Dermis blood vessel endothelial cell (primary cell): Measurements from ENCODE around the gene DHCR7. TPM values are rescaled to one million over a fixed set of nuclear protein-coding genes. Genes with fewer than 3 reads are reported as not detected.
A peak's percentile ranks its signal among the peaks of the same experiment; 100 is the strongest.

ENCODE experiments used
- DNase-seq: peaks from one replicate; pipeline ENCODE4 v3.0.0; 2010
- total RNA-seq: library from RNA; depleted of rRNA; stranded (reverse); fragments of >200 nt; gene quantifications from 2 replicates; pipeline ENCODE4 v1.2.3, GENCODE V29; 2014

Gene DHCR7
- total RNA-seq, 1 donor from 2014 or later = 41.9 TPM

DNA sequence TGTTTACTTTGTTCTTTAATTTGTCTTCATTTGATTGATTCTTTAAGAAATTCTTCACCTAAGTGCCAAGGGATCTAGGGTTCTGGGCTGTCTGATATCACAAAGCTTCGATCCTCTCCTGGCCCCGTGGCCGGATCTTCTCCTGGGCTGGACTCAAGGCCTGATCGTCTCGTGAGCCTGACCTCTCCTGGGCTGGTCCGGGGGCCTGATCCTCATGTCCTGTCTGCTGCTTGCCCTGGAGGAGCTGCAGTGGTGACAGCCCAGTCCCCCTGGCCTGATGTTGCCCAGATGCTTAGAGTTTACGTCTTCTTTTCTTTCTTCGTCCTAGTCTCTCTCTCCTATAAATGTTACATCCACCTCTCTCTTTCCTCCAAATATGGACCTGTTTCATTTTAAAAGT is 8.1 kb upstream of the DHCR7 start:
- no peak for DNase-seq

DNA sequence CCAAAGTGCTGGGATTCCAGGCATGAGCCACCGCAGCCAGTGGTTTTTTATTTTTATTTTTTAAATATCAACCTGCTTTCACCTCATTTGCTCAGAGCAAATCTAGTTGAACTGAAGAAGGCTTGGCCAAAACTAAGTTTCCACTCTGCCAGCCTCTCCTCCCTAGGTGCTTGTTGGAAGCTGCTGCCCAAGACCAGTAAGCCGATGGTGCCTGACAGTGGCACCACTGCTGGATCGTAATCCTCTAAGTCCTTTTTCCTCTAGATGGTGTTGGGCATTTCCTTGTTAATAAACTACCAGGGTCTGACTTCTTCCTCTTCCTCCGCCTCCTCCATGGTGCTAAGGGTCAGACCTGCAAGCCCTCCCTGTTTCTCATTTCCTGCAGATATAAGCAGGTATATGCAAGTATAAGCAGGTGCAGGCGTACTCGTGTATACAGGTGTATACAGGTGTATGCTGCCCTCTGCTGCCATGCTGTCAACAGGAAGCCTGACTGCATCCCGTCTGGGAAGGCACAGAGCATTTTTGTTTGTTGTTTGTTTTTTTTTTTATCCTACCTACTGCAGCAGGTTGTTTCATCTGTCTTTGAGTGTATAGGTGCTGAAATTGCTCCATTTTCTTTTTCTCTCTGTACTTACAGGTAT is 6.4 kb upstream of the DHCR7 start:
- DNase-seq = no peak

DNA sequence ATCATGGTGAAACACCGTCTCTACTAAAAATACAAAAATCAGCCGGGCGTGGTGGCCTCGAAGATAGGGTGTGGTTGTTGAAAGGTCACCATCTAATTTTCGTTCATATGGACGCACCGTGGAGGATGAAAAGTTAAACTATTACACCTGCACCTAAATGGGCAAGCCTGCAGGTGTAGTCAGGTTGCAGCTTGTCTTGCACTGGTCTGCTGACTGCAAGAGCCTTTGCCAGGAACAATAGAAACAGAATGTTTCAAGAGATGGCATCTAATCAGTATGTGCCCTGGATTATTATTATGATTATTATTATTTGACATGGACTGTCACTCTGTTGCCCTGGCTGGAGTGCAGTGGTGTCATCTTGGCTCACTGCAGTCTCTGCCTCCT is 5.7 kb upstream of the DHCR7 start:
- no peak for DNase-seq

DNA sequence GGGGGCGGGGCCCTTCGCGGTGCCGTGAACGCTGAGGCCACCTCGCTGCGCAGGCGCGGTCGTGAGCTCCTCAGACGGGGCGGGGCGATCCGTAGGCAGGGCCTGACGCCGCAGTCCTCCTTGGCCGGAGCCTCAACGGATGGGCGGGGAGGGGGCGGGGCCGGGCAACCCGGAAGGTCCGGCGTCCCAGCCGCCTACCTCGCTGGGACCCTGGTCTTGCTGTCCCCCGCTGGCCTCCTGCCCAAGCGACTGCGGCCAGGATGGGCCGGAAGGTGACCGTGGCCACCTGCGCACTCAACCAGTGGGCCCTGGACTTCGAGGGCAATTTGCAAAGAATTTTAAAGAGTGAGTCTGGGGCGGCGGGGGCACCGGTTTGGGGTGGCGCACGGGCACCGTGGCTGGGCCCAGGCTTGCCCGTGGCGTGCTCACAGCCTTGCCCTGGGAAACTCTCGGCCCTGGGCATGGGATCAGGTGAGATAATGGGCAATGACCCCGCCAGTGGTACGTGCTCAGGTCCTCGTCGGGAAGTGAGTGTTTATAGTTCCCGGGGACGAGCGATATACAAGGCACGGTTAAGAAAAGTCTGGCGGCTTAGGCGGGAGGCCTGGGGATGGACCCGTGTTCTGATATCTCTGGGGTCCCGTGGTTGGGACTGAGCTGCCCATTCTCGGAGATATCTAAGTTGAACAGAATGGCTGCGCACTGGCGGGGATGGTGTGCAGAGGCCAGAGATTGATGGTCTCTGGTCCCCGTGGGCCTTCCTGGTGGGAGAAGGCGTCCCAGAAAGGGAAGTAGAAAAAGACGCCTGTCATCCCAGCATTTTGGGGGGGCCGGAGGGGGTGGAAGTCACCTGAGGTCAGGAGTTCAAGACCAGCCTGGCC is 5.1 kb upstream of the DHCR7 start, which contains the start of gene NADSYN1:
NADSYN1 (plus strand) TSS at position 167 of the 881 bp plus-strand sequence; CDS start at position 261, 94 bp downstream.
- peak; percentile 97 for DNase-seq

DNA sequence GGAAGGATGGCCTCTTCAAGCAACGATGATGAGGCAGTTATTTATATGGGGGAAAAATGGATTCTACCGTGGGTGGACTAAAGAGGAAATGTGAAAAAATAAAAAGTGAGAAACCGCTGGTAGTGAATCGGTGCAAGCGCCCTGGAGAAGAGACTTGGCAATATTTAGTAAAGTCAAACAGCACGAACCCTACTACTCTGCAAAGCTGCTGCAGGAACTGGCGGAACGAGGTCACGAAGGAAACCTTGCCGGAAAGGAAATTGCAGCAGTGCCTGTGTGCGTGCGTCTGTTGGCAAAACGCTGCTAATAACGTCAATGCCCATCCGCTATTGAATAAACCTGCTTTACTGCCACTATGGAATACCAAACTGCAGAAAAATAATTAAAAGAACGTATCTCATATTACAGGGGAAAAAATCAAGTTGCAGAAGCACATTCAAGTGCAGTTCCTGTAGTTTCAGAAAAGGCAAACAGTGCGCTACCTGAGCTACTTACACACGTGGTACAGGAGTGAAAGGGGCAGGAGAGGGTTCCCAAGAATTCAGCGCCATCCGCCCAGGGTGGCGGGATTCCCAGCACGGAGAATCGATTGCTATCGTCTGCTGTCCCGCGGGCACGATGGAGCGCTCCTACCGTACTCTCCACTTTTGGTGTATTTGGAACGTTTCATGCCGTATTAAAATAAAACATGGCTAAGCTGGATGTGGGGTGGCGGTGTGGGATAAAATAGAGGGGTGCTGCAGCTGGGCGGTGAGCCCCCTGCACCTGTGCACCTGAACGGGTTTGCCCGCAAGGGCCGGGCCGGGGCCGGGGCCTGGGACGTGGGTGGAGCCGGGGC is 4.2 kb upstream of the DHCR7 start:
- DNase-seq = peak; percentile 76

DNA sequence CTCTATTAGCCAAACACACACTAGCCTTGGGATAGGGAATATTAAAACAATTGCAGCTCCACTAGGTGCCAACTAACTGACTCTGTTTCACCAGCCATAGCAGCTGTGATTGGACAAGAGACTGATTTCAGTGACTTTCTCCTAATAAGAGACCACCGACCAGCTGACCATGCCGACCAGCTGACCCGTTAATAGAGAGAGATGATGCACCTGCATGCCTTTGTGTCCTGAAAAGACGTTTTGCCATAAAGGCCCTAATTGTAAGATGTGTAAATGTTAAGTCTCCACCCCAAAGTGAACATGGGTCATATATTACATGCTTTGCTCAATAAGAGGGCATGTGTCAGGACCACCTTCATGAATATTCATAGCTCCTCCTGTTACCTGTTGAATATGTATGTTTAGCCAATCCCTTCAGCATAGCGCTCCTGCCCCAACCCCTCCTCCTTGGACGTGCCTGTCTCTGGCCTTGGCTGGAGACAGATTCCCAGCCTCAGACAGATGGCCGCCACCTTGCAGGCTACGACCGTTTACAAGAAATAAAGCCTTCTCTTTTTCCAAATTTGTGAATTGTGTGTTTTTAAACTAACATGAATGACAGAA is 3.5 kb upstream of the DHCR7 start:
- peak; percentile 14 for DNase-seq

DNA sequence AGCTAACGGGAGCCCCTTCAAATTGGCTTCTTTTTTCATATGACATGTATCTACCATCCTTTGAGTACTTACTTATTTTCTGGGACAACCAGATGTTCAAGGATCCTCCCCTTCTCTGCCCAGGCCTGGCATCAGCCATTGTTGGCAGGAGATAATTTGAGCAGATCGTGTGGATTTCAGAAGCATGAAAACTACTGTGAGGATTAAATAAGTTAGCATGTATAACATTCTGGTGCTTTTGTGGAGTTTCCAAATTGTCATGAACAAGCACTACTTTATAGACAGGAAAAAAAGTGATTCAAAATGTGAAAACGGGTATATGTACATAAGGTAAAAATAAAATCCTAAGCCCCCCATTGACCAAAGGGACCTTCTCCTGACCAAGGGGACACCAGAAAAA is 2.7 kb upstream of the DHCR7 start:
- no peak for DNase-seq

DNA sequence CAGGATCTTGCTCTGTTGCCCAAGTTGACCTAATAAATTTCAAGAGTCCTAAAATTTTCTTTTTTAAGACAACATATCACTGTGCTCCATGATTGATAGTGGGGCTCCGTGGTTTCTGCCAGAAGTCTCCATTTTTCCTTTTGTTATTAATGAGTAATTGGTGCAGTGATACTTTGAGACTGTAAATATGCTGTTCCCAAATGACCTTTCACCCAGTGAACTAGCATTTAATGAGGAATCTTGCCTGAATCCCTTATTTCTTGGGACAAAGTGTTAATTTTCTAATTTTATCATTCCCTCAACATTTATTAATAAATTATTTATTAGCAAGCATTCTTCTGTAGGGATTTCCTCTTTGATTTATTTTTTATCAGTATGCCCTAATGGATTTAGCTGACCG is 2.3 kb upstream of the DHCR7 start:
- no peak for DNase-seq

DNA sequence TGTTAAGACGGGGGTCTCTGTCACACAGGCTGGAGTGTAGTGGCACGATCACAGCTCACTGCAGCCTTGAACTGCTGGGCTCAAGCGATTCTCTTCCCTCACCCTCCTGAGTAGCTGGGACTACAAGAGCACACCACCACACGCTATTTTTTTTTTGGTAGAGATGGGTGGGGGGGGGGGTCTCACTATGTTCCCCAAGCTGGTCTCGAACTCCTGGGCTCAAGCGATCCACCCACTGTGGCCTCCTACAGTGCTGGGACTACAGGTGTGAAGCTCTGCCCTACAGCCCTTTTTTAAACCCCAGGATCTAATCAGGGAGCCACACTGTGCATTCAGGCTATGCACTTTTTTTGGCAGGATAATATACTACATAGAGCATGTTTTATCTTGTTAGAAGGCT is 1.4 kb upstream of the DHCR7 start:
- no peak for DNase-seq

DNA sequence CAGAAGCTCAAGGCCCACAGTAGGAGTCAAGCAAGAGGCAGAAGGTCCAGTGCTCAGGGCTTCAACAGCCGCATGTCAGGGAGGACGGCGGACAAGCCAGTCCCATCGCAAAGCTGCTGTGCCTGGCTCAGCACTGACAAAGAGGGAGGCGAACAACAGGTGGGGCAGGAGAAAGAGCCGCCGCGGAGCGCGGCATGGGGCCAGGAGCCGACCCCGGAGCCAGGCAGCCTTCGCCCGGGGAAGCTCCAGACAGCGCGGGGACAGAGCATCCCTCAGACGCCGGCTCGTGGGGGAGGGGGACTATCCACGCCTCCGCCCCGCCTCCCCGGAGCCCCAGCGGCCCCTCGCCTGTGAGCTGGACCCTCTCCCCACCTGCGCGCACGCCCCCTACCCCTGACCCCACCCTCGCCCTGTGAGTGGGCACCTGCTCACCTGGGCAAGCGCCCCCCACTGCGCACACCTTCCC is 369 bp downstream of the DHCR7 start:
- DNase-seq = peak; percentile 30

DNA sequence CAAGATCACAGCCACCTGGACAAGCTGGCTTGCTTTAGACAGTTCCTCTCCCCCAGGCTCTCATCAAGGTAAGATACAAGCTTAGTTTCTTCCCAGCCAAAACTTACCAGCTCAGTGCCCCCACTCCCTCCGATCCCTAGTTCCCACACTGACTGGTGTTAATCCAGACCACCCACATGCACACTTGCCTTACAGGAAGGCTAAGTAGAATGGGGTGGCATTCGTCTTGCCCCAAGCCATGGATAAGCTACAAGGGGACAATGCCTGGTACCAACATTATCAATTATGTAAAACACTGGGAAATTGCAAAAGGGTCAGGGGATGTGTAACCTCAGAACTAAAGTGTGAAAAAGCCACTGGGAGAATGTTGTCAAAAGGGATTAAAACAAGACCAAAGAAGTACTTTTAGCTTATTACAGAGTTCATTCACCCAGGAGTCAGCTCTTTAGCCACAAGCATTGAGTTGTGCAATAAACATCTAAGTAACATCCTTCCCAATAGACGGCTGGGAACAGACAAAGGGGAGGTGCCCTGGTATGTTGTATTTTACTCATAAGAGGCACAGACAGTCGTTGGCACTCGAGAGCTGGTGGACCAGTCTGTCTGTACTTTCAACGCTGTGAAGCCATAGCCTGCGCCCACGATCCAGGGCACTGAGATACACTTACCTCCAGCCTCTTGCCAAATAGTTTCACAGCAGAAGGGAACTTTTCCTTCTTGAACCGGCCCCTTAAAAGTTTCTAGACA is 1.1 kb downstream of the DHCR7 start:
- peak; percentile 21 for DNase-seq

DNA sequence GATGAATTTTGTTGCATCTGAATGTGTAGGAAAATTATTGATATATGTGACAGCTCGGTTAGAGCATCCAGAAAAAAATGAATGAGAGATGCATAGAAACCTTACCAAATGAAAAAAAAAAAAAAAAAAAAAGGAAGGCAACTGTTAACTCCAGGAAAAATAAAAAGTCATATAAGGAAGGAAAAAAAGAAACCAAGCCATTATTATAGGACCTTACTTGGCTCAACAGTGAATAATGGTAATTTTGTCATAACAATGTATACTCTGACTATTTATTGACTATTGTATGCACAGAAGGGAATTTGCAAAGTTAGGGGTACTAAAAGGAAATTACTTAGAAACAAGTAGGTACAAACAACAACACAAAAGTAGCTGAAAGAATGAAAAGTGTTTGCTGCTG is 2.0 kb downstream of the DHCR7 start:
- DNase-seq = no peak

DNA sequence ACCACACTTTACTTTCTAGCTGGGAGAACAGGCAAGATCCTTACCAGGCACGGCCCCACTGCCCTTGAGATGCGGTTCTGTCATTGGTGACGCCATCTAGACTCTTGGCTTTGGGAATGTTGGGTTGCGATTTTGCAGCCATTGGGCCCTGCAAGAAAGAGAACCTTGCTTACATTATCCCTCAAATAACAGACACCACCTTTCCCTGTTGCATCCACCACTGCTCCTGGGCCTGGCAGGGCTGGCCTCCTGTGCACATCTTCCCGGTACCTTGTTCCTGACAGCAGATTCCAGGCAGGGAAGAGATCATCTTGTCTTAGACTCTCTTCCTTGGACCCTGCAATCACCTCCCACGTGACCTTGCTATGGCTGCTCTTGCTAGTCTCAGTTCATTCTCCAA is 3.4 kb downstream of the DHCR7 start:
- no peak for DNase-seq

DNA sequence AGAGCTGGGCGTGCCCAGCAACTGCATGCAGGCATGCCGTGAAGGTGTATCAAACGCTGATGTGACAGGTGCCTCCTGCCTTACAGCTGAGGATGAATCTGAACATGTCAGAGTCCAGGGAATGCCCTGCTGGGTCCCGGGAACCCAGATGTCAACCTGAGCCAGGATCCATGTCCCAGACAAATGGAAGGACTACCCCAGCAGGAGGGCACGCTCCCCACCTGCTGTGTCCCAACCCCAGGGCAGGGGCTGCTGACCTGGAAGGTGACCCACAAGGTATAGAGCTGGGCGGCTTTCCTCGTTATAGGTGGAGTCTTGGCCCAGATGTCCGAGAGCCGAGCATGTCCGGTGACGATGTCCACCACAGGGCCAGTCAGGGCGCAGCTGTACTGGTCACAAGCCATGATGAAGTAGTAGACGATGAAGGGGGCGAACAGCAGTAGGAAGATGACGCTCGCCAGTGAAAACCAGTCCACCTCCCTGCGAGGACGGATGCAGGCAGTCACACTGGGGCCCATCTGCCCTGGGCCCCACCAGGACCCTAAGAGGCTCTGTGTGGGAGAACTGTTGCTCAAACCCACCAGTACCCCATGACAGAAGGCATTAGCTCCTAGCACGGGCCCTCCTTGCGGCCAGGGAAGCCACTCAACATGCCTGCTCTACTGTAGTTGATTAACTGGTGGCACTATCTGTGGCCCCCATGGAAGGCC is 4.3 kb downstream of the DHCR7 start:
- DNase-seq = no peak

DNA sequence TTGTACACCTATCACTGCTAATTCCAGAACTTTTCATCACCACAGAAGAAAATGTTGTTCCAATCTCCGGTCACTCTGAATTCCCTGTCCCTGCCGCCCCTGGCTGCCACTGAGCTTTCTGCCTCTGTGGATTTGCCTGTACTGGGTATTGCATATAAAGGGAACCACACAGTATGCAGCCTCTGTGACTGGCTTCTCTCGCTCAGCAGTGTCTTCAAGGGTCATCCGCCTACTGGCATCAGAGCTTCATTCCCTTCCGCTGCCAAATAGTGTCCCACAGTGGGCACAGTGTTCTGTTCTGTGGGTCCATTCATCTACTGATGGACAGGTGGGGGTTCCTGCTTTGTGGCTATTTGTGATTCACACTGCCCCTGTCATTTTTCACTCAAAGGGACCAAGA is 5.3 kb downstream of the DHCR7 start:
- DNase-seq = no peak

DNA sequence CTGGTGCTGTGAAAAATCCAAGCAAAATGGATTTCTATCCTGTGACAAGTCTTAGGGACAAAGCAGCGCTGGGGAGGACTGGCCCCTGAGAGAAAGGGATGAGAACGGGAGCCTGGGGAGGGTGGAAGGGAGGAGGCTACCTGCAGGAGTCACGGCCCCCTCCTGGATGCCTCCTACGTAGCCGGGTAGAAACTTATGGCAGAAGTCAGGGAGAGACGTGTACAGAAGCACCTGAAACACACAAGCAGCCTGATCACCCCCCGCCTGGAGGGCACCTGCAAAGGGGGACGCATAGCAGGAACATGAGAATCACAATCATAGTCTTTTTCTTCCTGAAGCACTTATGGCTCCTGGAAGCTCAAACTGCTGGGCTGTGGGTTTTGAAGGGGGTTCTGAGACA is 6.1 kb downstream of the DHCR7 start:
- DNase-seq = no peak

DNA sequence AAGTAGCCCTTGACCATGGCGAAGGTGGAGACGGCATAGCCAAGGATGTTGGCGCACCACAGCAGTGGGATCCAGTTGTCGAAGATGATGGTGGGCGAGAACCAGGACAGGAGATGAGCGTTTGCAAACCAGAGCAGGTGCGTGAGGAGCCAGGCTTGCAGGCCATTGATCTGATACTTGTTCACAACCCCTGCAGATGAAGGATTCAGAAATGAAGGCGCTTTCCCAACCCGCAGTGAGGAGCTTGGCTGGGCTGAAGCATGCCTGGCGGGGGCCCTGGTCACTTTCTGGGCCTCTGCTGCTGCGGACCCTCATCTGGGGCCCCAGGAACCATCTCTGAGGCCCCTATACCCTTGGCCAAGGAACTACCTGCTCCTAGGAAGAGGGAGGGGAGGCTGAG is 6.9 kb downstream of the DHCR7 start:
- no peak for DNase-seq

DNA sequence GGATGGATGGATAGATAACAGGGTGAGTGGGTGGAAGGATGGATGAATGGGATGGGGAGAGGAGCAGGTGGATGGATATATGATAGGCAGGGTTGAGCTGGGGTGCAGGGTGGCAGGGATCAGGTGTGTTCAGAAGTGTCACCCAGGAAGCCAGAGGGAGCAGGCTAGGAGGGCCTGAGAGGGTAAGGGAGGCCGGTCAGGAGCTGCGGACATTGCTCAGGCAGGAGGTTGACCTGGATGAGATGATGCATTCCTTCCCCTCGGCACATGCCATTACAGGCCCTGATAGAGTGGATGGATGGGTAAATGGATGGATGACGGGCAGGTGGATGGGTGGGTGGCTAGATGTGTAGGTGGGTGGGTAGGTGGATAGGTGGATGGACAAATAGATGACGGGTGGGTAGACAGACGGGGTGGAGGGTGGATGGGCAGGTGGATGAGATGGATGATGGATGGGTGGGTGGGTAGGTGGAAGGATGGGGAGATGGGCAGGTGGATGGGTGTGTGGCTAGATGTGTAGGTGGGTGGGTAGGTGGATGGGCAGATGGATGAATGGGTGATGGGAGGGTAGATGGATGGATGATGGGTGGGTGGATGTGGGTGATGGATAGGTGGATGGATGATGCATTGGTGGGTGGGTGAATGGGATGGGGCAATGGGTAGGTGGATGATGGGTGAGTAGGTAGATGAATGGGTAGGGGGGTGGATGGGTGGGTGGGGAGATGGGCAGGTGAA is 8.0 kb downstream of the DHCR7 start:
- DNase-seq = no peak

DNA sequence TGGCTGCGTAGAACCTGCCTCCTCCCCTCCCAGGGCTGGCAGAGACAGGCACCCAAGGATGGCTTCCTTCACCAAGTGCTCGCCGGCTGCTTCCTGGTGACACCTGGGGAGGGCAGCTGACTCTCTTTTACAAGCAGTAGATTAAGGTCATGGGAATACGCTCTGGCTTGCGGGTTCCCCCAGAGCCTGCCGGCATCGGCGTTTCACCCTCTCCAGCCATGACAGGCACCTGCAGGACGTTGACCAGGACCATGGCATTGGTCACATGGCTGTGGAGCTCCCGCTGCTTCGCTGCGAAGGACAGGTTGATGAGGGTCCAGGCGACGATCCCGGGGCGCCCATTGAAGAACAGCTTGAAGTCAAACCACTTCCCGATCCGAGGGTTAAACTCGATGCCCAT is 9.5 kb downstream of the DHCR7 start:
- DNase-seq = no peak

DNA sequence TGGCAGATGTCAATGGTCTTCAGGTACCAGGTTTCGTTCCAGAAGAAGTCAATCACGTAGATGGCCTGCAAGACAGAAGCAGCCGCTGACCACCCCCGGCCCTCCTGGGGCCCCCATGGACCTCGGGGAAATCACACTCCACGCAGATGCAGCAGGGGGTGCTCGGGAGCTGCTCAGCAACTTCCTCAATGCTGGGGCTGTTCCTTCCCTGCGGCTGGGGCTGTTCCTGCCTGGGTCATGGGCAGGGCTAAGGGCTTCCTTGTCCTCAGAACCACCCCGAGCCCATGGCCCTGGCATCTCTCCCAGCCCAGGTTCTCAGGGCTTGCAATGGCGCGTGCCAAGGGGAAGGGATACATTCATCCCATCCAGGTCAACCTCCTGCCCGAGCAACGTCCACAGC is 10.3 kb downstream of the DHCR7 start:
- DNase-seq = no peak

DNA sequence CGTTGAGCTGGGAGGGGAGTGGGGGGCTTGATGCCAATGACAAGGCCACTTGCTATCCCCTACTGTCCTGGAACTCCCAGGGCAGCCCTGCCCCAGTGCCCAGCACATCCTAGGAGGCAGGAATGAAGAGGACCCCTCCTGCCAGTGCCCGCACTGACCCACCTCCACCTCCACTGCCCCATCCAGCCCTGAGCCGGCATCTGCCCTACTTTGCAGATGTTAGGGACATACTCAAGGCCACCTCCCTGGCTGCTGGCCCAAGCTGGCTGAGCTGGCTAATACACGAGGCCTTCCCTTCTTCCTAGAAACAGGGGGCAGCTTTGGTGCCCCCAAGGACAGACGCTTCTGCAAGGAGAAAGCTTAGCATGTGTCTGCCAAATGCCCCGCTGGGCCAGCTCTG is 10.8 kb downstream of the DHCR7 start:
- DNase-seq = no peak
